HepG2 (cell line): ENCODE measurements around the gene USP40.

Experiments used
- CHD2 ChIP-seq: IDR thresholded peaks from 2 replicates; pipeline ENCODE4 v1.6.1; 2011; ENCODE audit warnings: low read depth, low read length, improper control_type of control experiment
- CTCF ChIP-seq: sonication (generic); formaldehyde crosslinking; IDR thresholded peaks from 2 replicates; pipeline ENCODE4 v1.5.0; 2020; ENCODE audit warnings: mild to moderate bottlenecking, missing genetic modification reagents, moderate library complexity
- ETV6 ChIP-seq: sonication (generic); formaldehyde crosslinking; conservative IDR thresholded peaks from 2 replicates; pipeline ENCODE4 v1.4.0; 2020; ENCODE audit warnings: missing genetic modification reagents
- EZH2 ChIP-seq: conservative IDR thresholded peaks from 2 replicates; pipeline ENCODE4 v1.6.1; 2012; ENCODE audit warnings: mild to moderate bottlenecking, low read depth, low read length, moderate library complexity
- GABPA ChIP-seq, 2 experiments: IDR thresholded peaks; 2 replicates each; pipeline ENCODE4 v1.6.1; 2011 to 2016; ENCODE audit warnings: low read depth in 2 of 2, low read length in 1 of 2, missing biosample characterization in 1 of 2, missing genetic modification characterization in 1 of 2
- KDM5B ChIP-seq: sonication (generic); formaldehyde crosslinking; IDR thresholded peaks from 2 replicates; pipeline ENCODE4 v1.4.0; 2020; ENCODE audit warnings: missing genetic modification reagents, mild to moderate bottlenecking, borderline replicate concordance
- PAX8 ChIP-seq: sonication (generic); formaldehyde crosslinking; IDR thresholded peaks from 2 replicates; pipeline ENCODE4 v1.8.0; 2022; ENCODE audit warnings: mild to moderate bottlenecking, missing genetic modification reagents, borderline replicate concordance
- POLR2A ChIP-seq, 2 experiments: IDR thresholded peaks; 2 replicates each; pipeline ENCODE4 v1.6.1; 2011; ENCODE audit warnings: low read depth in 2 of 2, low read length in 2 of 2, mild to moderate bottlenecking in 1 of 2, moderate library complexity in 1 of 2; ENCODE audit not compliant: insufficient read depth in 1 of 2
- SP1 ChIP-seq, 2 experiments: fragments of 450-650 bp in 1 of 2; sonication (generic) in 1 of 2; formaldehyde crosslinking in 1 of 2; IDR thresholded peaks; 2 replicates each; pipeline versions ENCODE4 v1.4.0 to v1.6.1; 2016 to 2020; ENCODE audit warnings: missing genetic modification reagents in 1 of 2
- ZBTB26 ChIP-seq: IDR thresholded peaks from 2 replicates; pipeline ENCODE4 v1.6.1; 2016; ENCODE audit warnings: missing compliant biosample characterization, missing genetic modification reagents, borderline replicate concordance
- ZNF740 ChIP-seq: sonication (generic); formaldehyde crosslinking; IDR thresholded peaks from 2 replicates; pipeline ENCODE4 v1.4.0; 2020; ENCODE audit warnings: missing genetic modification reagents
- ZNF792 ChIP-seq: IDR thresholded peaks from 2 replicates; pipeline ENCODE4 v1.6.1; 2016

GRCh38 chr2:233455491-233455890, 111.1 kb downstream of the USP40 start:
- TF ChIP-seq POLR2A (IDR thresholded peaks at IDR 0.05; ENCODE audit: insufficient read depth in 1 of 2, low read depth in 2 of 2, low read length in 2 of 2) (no peak), PAX8 (CRISPR knock-in tag) (no peak), ZBTB26 (no peak), CTCF (CRISPR knock-in tag) (no peak), ETV6 (CRISPR knock-in tag) (no peak), EZH2 (no peak), ZNF792 (CRISPR knock-in tag) (no peak), ZNF740 (no peak), CHD2 (no peak), KDM5B (no peak), SP1 (IDR thresholded peaks at IDR 0.05) (no peak), SP1 (CRISPR knock-in tag; IDR thresholded peaks at IDR 0.05) (no peak), GABPA (IDR thresholded peaks at IDR 0.05; ENCODE audit: low read depth, low read length) (no peak), GABPA (CRISPR knock-in tag; IDR thresholded peaks at IDR 0.05; ENCODE audit: low read depth) (no peak)
